NCI-H1048 (cell line): ENCODE data around the gene RNH1.
"Not testable (repeated sequence)": the region's sequence is repeated elsewhere in the genome, so short reads cannot be mapped to it uniquely, and the experiment has no call there.

Experiments
- DNase-seq: peaks from one replicate; lab custom pipeline; 2025; lab: John Stamatoyannopoulos, UW

RNH1 gene

DNA sequence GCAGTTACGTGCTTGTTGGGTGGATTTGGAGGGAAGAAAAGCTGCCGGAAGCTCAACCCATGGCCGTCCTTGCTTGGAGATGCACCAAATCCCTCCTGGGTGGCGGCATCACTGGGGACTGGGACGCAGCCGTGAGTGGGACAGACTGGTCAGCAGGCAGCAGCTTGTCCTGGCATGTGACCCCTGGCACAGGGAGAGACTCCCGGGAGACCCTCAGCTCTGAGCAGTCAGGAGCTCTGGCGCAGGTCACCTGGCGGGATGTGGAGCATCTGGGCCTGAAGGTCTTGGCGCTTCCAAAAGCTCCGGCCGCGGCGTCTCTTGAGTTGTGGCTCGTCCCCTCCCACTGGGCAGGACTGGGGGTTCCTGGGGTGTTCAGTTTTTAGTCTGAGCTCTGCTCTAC, 30.6 kb downstream of the RNH1 start:
- no peak for DNase-seq

- DNase-seq = no peak
Measured at GRCh38 chr11:475941-476340, 31.1 kb downstream of the RNH1 start.

DNA sequence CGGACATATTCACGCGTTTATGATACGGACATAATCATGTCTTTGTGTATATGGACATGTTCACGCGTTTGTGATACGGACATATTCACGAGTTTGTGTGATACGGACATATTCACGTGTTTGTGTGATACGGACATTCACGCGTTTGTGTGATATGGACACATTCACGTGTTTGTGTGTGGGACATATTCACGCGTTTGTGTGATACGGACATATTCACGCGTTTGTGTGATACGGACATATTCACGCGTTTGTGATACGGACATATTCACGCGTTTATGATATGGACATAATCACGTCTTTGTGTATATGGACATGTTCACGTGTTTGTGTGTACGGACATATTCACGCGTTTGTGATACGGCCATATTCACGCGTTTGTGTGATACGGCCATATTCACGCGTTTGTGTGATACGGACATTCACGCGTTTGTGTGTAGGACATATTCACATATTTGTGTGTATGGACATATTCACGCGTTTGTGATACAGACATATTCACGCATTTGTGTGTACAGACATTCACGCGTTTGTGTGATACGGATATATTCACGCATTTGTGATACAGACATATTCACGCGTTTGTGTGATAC, 32.0 kb downstream of the RNH1 start:
- no peak for DNase-seq

DNA sequence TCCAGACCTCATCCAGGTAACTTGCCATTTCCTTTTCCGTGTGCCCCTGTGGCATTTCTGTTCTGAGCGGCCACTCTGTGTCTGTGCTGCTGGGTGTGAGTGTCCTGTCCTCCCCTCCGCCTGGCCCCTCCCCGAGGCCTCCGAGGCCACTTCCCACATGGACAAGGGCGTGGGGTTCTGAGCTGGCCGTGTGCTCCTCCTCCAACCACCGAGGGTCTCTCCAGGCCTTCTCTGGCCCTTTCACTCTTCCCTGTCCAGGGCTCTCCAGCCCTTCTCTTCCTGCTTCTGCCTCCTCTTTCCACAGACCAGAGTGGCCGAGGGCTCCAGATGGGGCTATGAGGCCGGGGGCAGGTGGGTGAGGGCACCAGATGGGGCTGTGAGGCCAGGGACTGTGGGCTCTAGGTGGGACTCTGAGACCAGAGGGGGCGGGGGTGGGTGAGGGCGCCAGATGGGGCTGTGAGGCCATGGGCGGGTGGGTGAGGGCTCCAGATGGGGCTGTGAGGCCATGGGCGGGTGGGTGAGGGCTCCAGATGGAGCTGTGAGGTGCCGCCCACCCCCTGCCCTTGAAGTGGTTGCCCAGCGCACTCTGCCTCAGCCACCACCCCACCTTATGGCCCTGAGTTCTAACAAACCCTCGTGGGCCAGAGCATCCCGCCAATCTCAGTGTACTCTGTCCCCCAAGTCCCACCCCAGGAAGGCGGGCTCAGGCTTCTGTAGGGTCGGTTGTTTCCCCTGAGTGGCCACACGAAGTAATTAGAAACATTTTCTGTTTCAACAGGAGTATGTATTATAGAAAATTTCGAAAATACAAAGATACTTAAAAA, 32.9 kb downstream of the RNH1 start:
- no peak for DNase-seq

- no peak for DNase-seq
Measured at GRCh38 chr11:473415-473814, 33.6 kb downstream of the RNH1 start.

DNA sequence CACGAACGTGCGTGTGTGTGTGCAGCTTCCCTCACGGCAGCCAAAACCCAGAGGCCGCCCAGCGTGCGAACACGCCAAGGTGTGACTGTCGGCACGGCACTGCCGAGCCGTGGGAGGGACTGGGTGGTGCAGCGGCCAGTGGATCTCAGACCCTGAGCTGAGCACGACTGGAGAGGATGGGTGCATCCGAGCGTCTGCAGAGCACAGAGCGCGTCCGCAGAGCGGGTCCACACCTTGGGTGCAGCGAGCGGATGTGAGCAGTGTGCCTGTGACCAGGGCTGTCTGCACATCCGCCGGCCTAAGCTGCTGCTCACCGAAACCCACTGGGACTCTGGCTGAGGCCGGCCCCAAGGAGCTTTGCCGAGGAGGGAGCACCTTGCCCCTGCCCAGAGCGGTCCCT, 34.2 kb downstream of the RNH1 start:
- DNase-seq = no peak

- DNase-seq = no peak
Measured at GRCh38 chr11:472272-472671, 34.8 kb downstream of the RNH1 start.

DNA sequence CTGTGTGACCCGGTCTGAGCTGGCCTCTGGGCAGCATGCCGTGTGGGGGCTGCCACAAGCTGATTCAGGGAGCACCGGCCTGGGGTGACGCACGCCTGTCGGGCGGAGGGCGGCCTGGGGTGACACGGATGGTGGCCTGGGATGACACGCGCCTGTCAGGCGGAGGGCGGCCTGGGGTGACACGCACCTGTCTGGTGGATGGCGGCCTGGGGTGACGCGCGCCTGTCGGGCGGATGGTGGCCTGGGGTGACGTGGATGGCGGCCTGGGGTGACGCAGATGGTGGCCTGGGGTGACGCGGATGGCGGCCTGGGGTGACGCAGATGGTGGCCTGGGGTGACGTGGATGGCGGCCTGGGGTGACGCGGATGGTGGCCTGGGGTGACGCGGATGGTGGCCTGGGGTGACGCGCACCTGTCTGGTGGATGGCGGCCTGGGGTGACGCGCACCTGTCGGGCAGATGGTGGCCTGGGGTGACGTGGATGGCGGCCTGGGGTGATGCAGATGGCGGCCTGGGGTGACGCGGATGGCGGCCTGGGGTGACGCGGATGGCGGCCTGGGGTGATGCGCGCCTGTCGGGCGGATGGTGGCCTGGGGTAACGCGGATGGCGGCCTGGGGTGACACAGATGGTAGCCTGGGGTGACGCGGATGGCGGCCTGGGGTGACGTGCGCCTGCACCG, 35.4 kb downstream of the RNH1 start:
- DNase-seq = no peak

GRCh38 chr11:469684-470560, 37.1 kb downstream of the RNH1 start:
- no peak for DNase-seq

- DNase-seq = not testable (repeated sequence)
Measured at GRCh38 chr11:469026-469683, 37.9 kb downstream of the RNH1 start.

DNA sequence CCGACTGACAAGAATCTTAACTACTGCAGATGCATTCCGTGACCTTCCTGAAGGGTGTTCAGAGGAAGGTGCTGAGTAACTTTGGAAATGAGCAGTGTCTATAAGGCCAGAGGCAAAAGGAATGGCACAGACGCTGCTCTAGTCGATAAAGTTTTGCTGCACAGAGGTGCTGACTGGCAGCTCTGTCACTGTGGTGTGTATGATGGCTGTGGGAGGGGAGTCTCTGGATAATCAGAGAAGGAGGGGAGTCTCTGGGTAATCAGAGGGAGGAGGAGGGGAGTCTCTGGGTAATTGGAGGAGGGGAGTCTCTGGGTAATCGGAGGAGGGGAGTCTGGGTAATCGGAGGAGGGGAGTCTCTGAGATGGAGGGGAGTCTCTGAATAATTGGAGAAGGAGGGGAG, 38.5 kb downstream of the RNH1 start:
- no peak for DNase-seq

- DNase-seq = no peak
Measured at GRCh38 chr11:468036-468435, 39.0 kb downstream of the RNH1 start.

GRCh38 chr11:465896-466530, 41.0 kb downstream of the RNH1 start:
- DNase-seq = no peak

DNA sequence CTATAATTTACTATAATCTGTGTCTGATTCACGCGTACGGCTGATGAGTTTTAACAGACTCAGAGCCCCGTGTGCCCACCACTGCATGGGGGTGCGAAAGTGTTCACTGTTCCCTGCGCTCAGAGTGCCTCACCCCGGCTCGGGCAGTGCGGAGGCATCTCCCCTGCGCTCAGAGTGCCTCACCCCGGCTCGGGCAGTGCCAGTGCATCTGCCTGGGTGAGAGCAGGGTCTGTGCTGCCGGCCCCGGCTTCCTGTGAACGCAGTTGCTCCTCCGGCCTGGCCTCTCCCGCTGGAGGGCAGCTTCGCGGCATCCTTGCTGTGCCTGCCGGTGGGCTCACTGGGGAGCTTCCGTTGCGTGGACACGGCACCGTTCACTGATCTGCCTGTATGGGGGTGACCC, 42.7 kb downstream of the RNH1 start:
- DNase-seq = no peak

DNA sequence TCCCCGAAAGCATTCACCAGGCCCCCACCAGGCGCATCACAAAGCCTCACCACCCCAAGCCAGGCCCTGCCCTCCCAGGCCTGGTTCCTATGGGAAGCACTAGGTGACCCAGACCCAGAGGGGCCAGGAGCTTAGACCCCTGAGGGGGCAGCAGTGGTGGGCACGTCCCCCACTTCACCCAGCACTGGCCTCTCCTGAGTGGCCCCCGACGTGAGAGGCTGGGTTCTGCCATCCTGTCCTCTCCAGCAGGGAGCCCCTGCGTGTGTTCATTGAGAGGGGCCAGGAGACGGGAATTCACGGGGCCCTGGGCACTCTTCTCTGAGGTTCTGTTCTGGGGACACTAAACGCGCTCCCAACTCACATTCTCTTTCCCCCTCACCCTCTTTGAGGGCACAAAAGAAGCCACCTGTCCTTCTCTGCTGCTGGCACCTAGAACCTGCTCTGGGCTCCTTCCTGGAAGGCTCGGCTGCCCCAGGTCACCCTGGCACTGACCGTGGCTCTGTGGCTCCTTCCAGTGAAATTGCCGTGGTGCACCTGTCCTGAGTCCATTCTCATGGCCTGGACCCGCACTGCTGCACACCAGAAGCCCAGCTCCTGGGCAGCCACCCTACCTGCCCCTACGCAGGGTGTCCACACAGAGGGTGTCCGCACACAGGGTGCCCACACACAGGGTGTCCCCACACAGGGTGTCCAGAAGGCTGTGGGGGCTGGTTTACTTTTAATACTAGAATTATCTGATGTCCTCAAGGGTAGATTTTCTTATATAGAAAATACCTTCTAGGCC, 44.7 kb downstream of the RNH1 start:
- DNase-seq = no peak

DNA sequence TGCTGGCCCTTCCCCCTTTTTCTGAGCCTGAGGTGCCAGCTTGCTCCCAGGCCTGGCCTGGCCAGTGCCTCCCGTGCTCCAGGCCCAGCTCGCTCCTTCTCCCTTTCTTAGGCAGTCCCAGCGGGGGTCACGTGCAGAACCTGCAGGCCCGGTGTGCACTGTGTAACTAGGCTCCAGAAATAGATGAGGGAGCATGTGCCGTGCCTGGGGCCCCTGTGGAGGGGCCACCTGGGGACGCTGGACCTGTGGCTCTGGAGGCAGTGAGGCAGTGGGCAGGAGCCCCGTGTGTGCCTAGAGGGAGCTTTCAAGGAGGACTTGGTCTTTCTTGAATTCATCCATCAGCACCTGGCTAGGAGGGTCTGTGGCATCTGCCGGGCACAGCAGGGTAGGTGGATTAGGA, 45.4 kb downstream of the RNH1 start:
- no peak for DNase-seq

DNA sequence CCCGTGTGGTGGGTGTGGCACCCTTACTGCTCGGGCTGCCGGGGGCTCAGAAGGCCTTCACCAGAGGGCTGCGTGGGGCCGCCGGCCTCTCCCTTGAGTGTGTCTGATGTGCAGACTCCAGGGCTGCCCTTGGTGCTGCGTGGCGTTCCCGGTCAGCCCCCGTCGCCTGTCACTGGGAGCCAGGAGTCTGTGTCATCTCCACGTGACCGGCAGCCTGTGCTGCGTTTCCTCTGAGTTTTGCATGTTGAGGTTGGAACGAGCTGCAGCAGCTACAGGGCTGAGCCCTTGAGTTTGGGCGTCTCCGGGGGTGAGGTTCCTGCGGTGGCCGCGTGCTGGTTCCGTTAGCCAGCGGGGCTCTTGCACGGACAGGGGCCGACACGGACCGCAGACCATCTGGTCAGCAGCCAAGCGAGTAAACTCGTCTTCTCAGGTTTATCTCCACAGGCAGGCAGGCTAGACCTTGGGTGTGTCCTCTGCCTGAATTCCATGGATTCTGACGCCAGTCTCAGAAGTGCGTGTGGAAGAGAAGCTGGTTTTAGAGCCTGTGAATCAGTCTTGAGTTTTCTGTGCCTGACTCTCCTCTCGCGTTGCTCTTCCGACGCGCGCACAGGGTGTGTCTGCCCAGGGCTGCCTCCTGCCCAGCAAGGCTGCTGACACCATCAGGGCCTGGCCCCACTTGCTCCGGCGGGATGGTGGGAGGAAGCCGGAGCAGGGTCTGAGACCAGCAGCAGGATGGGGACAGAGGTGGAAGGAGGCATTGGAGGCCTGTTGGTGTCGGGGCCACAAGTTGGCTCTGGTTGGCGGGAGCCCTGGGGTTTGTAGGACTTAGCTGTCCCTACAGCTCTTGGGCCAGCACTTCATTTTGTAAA, 46.5 kb downstream of the RNH1 start:
- no peak for DNase-seq

DNA sequence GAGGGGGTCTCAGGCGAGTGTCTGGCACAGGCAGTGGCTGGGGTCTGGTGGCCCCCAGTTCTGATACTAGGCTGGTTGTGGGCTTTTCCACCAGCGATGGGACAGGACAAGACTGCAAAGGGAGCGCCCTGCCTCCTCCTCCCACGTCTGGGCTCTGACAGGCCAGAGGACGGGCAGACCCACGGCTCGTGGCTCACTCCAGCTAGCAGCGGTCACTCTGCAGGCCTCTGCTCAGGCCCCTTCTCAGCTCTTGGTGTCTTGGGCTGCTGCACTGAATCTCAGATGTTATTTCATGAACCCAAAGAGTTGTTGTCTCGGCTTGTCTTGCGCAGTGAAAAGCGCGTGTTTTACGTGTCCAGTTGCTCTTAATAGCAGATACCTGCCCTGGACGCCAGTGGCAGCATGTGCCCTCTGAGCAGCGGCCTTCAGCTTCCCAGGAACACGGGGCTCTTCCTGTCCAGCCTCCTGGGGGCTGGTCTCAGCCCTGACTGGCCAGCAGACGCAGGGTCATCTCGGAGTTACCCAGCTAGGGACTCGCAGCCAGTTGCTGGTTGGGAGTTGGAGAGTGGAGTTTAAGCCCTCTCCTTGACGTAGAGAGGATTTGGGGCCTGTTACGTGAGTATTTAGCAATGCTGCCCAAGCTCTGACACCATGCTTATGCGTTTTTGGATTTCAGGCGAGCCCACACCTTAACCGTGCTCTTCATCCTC, 47.4 kb downstream of the RNH1 start:
- DNase-seq = no peak
